ENCODE results near the gene CD8A. TPM values are rescaled to one million over a fixed set of nuclear protein-coding genes. Genes with fewer than 3 reads are reported as not detected.
A peak's percentile ranks its signal among the peaks of the same experiment; 100 is the strongest.

CD8A gene
- total RNA-seq, 4 donors from 2014 or later, result 0.42 to 3.9 (median 1.8) TPM; not detected in 1

- Histone ChIP-seq H3K27me3 (peaks cover 52% of the 10 kb centered on the region), H3K4me3 (peak overlapping the region in 1 of 2 donors; percentile 50), H3K27ac (peak overlapping the region in 1 of 4 donors; percentile 28), H3K9me3 (no peaks in the 10 kb centered on the region), H3K4me1 (peaks cover 0 to 29% (median 9%) of the 10 kb centered on the region in 3 donors), H3K36me3 (no peaks in the 10 kb centered on the region)
- 1 to 3% methylated on average over 11 to 18 of the region's 51 CpGs for WGBS, 2 donors (ENCODE audit: low coverage in 1 of 2)
- no peak for TF ChIP-seq EP300 (IDR thresholded peaks at IDR 0.05)
- no peak for TF ChIP-seq CTCF (IDR thresholded peaks at IDR 0.05)
- no peak for TF ChIP-seq POLR2AphosphoS5 (IDR thresholded peaks at IDR 0.05)
- TF ChIP-seq POLR2A (IDR thresholded peaks at IDR 0.05), result no peak
- peak; percentile 24 for ATAC-seq
Observed at GRCh38 chr2:86807468-86808275, 17.0 kb upstream of the CD8A start.

GRCh38 chr2:86807133-86807467 lies 16.4 kb upstream of the CD8A start:
- 32 to 58% methylated on average over 8 to 11 of the region's 11 CpGs for WGBS, 2 donors (ENCODE audit: low coverage in 1 of 2)
- ATAC-seq, result no peak
- Histone ChIP-seq H3K27ac (no peak overlapping the region), H3K27me3 (peaks cover 47% of the 10 kb centered on the region), H3K9me3 (no peaks in the 10 kb centered on the region), H3K36me3 (no peaks in the 10 kb centered on the region), H3K4me1 (peaks cover 0 to 29% (median 9%) of the 10 kb centered on the region in 3 donors), H3K4me3 (peak overlapping the region in 1 of 2 donors; percentile 50)
- TF ChIP-seq POLR2A (IDR thresholded peaks at IDR 0.05), result no peak
- no peak for TF ChIP-seq POLR2AphosphoS5 (IDR thresholded peaks at IDR 0.05)
- no peak for TF ChIP-seq EP300 (IDR thresholded peaks at IDR 0.05)
- TF ChIP-seq CTCF (IDR thresholded peaks at IDR 0.05), result no peak

GRCh38 chr2:86806059-86806857 lies 15.5 kb upstream of the CD8A start:
- no peak for TF ChIP-seq EP300 (IDR thresholded peaks at IDR 0.05)
- no peak for TF ChIP-seq POLR2A (IDR thresholded peaks at IDR 0.05)
- no peak for TF ChIP-seq POLR2AphosphoS5 (IDR thresholded peaks at IDR 0.05)
- no peak for TF ChIP-seq CTCF (IDR thresholded peaks at IDR 0.05)
- H3K4me1 ChIP-seq, result peaks cover 0 to 29% (median 9%) of the 10 kb centered on the region in 3 donors
- no peak for ATAC-seq
- no peaks in the 10 kb centered on the region for H3K36me3 ChIP-seq
- peaks cover 38% of the 10 kb centered on the region for H3K27me3 ChIP-seq
- 50 to 82% methylated on average over 1 to 16 of the region's 21 CpGs for WGBS, 2 donors (ENCODE audit: low coverage in 1 of 2)
- no peaks in the 10 kb centered on the region for H3K9me3 ChIP-seq
- no peak overlapping the region for H3K27ac ChIP-seq
- H3K4me3 ChIP-seq, result no peak overlapping the region

GRCh38 chr2:86800856-86801567 lies 10.3 kb upstream of the CD8A start:
- no peak overlapping the region for H3K27ac ChIP-seq
- no peaks in the 10 kb centered on the region for H3K27me3 ChIP-seq
- no peak overlapping the region for H3K4me3 ChIP-seq
- H3K9me3 ChIP-seq, result peaks cover 0 to 15% (median 0%) of the 10 kb centered on the region in 3 donors
- H3K4me1 ChIP-seq, result no peaks in the 10 kb centered on the region
- H3K36me3 ChIP-seq, result no peaks in the 10 kb centered on the region
- 86 to 92% methylated on average over 2 of the region's 2 CpGs for whole genome bisulfite sequencing, 2 donors (ENCODE audit: low coverage in 1 of 2)
- TF ChIP-seq CTCF (IDR thresholded peaks at IDR 0.05) (no peak), POLR2A (IDR thresholded peaks at IDR 0.05) (no peak), POLR2AphosphoS5 (IDR thresholded peaks at IDR 0.05) (no peak), EP300 (IDR thresholded peaks at IDR 0.05) (no peak)
- no peak for ATAC-seq
